Panc1 (cell line): ENCODE measurements around the gene CASP6. TPM values are rescaled to one million over a fixed set of nuclear protein-coding genes. Genes with fewer than 3 reads are reported as not detected.

ENCODE experiments used
- ATAC-seq: fragments of 200-7000 bp; cut with Tn5 transposase; 2 replicates; pipeline ENCODE4 v1.9.1; 2020; ENCODE audit warnings: mild to moderate bottlenecking, moderate library complexity
- BruUV-seq: library from RNA; stranded (reverse); fragments of 400-500 nt; replicated peaks from 2 replicates; lab custom pipeline; 2021; lab: Mats Ljungman, UMichigan
- CTCF ChIA-PET: fragments of 300-600 bp; sonication (Branson Sonifier 250); formaldehyde crosslinking; loops from one replicate; lab custom pipeline; 2022; ENCODE audit warnings: antibody characterized with exemption; lab: Charles Lee
- POLR2A ChIA-PET: fragments of 300-600 bp; sonication (Branson Sonifier 250); formaldehyde crosslinking; loops from one replicate; lab custom pipeline; 2022; ENCODE audit warnings: antibody characterized with exemption; lab: Charles Lee
- DNase-seq: peaks from one replicate; pipeline ENCODE4 v3.0.0-alpha.2; 2010; ENCODE audit warnings: low read depth, low spot score
- H3K27ac ChIP-seq: 2 replicates; pipeline ENCODE4 v1.5.1; 2011; ENCODE audit warnings: mild to moderate bottlenecking, low read length, inconsistent platforms
- H3K27me3 ChIP-seq: fragments of 200-500 bp; sonication (Bioruptor generic); 2 replicates; pipeline ENCODE4 v1.6.0; 2014; ENCODE audit warnings: low read length, inconsistent platforms; ENCODE audit not compliant: control insufficient read depth, insufficient read depth
- H3K36me3 ChIP-seq: fragments of 200-500 bp; sonication (Bioruptor generic); 2 replicates; pipeline ENCODE4 v1.5.1; 2014; ENCODE audit warnings: inconsistent platforms, mild to moderate bottlenecking, low read length, moderate library complexity; ENCODE audit not compliant: control insufficient read depth, insufficient read depth
- H3K4me1 ChIP-seq: 2 replicates; pipeline ENCODE4 v1.5.1; 2011; ENCODE audit warnings: inconsistent platforms, mild to moderate bottlenecking, low read length, moderate library complexity; ENCODE audit not compliant: control insufficient read depth, insufficient read depth
- H3K4me3 ChIP-seq, 2 experiments: 2 replicates each; pipeline ENCODE4 v1.5.1; 2011 to 2012; ENCODE audit warnings: low read depth in 2 of 2, low read length in 2 of 2, mild to moderate bottlenecking in 2 of 2, inconsistent platforms in 1 of 2, moderate library complexity in 1 of 2
- H3K9me3 ChIP-seq: fragments of 200-500 bp; sonication (Bioruptor generic); 2 replicates; pipeline ENCODE4 v1.5.1; 2014; ENCODE audit warnings: low read depth, mild to moderate bottlenecking, inconsistent platforms, low read length, moderate library complexity; ENCODE audit not compliant: control insufficient read depth, insufficient read depth
- CTCF ChIP-seq: fragments of 450-650 bp; IDR thresholded peaks from 2 replicates; pipeline ENCODE4 v1.5.1; 2017; ENCODE audit warnings: mild to moderate bottlenecking
- POLR2AphosphoS5 ChIP-seq: IDR thresholded peaks from 2 replicates; pipeline ENCODE4 v1.6.1; 2012; ENCODE audit warnings: mild to moderate bottlenecking, low read depth, low read length, moderate library complexity
- REST ChIP-seq, 2 experiments: IDR thresholded peaks; 2 replicates each; pipeline ENCODE4 v1.6.1; 2011 to 2012; ENCODE audit warnings: low read depth in 2 of 2, control low read depth in 1 of 2, low read length in 1 of 2, mild to moderate bottlenecking in 1 of 2, moderate library complexity in 1 of 2; ENCODE audit not compliant: insufficient read depth in 1 of 2
- SIN3A ChIP-seq: IDR thresholded peaks from 2 replicates; pipeline ENCODE4 v1.6.1; 2012; ENCODE audit warnings: low read depth, mild to moderate bottlenecking, low read length, moderate library complexity, borderline replicate concordance; ENCODE audit not compliant: insufficient read depth
- TCF7L2 ChIP-seq: IDR thresholded peaks from 2 replicates; pipeline ENCODE4 v1.6.1; 2011; ENCODE audit warnings: mild to moderate bottlenecking, low read depth, low read length, inconsistent platforms
- in situ Hi-C: cut with HindIII; loops from 2 replicates; pipeline ENCODE4 v1.10.0; 2016; ENCODE audit warnings: low sequenced_read_pairs, low pct_unique_long_range_greater_than_20kb
- intact Hi-C: fragments of 100-400 bp; cut with micrococcal nuclease; formaldehyde crosslinking; loops from one replicate; pipeline ENCODE4 v1.10.0; 2022; ENCODE audit not compliant: unreplicated experiment
- total RNA-seq: library from RNA; stranded (reverse); gene quantifications from one replicate; pipeline ENCODE4 v1.2.1, GENCODE V29; 2021; ENCODE audit not compliant: unreplicated experiment

The CASP6 gene
- total RNA-seq, 1 experiment from 2014 or later = 15.2 TPM

- no peak for DNase-seq
- POLR2A ChIA-PET = no interaction called here
- intact Hi-C loops = no loop called here
- Histone ChIP-seq H3K27ac (no peak overlapping the region), H3K9me3 (no peaks in the 10 kb centered on the region), H3K4me1 (peaks cover 8% of the 10 kb centered on the region; the same call in 1 of the 2 replicates), H3K27me3 (no peaks in the 10 kb centered on the region), H3K36me3 (no peaks in the 10 kb centered on the region), H3K4me3 (no peak overlapping the region)
- BruUV-seq = no TSS peak
- CTCF ChIA-PET = no interaction called here
- TF ChIP-seq POLR2AphosphoS5 (no peak), SIN3A (no peak), CTCF (no peak), REST (IDR thresholded peaks at IDR 0.05; ENCODE audit: insufficient read depth in 1 of 2, low read depth in 2 of 2, low read length in 1 of 2) (no peak), TCF7L2 (no peak)
- in situ Hi-C loops = no loop called here
- ATAC-seq = no peak
Observed at GRCh38 chr4:109698656-109699055, 4.6 kb downstream of the CASP6 start.

GRCh38 chr4:109691411-109691920 lies 11.8 kb downstream of the CASP6 start:
- Histone ChIP-seq H3K4me1 (no peaks in the 10 kb centered on the region), H3K27ac (no peak overlapping the region), H3K9me3 (no peaks in the 10 kb centered on the region), H3K36me3 (no peaks in the 10 kb centered on the region; the same call in 1 of the 2 replicates), H3K4me3 (no peak overlapping the region), H3K27me3 (no peaks in the 10 kb centered on the region)
- CTCF ChIA-PET = no interaction called here
- intact Hi-C loops (no loop called here), in situ Hi-C loops (no loop called here)
- no TSS peak for BruUV-seq
- POLR2A ChIA-PET = interaction anchor here (0.6 kb wide), 1 partner anchor 222 kb away, joined by 3 read pairs; no protein-coding TSS in a partner anchor
- ATAC-seq (no peak), DNase-seq (no peak)
- TF ChIP-seq TCF7L2 (no peak), SIN3A (no peak), POLR2AphosphoS5 (no peak), CTCF (no peak), REST (IDR thresholded peaks at IDR 0.05; ENCODE audit: insufficient read depth in 1 of 2, low read depth in 2 of 2, low read length in 1 of 2) (no peak)
